WTC11 (cell line): ENCODE measurements around the gene PBRM1. TPM values are rescaled to one million over a fixed set of nuclear protein-coding genes. Genes with fewer than 3 reads are reported as not detected.

Experiments
- ATAC-seq: fragments of 200-7000 bp; cut with Tn5 transposase; 2 replicates; pipeline ENCODE4 v1.10.0; 2021; ENCODE audit warnings: mild to moderate bottlenecking, moderate library complexity
- CTCF ChIA-PET: fragments of 300-600 bp; sonication (Branson Sonifier 250); formaldehyde crosslinking; loops from one replicate; lab custom pipeline; 2021; ENCODE audit warnings: antibody characterized with exemption; lab: Charles Lee
- POLR2A ChIA-PET: fragments of 350-600 bp; sonication (Branson Sonifier 250); formaldehyde crosslinking; loops from one replicate; lab custom pipeline; 2021; ENCODE audit warnings: antibody characterized with exemption; lab: Charles Lee
- DNase-seq: peaks from one replicate; pipeline ENCODE4 v3.0.0; 2021; ENCODE audit warnings: low spot score
- H3K27ac Mint-ChIP-seq: 2 replicates; pipeline ENCODE4 v1.8.0; 2021; ENCODE audit warnings: mixed read lengths
- H3K27me3 Mint-ChIP-seq: 2 replicates; pipeline ENCODE4 v1.8.0; 2021; ENCODE audit warnings: low read depth, mild to moderate bottlenecking, moderate library complexity, mixed read lengths
- H3K36me3 Mint-ChIP-seq: 2 replicates; pipeline ENCODE4 v1.8.0; 2021; ENCODE audit warnings: mixed read lengths
- H3K4me1 Mint-ChIP-seq: 2 replicates; pipeline ENCODE4 v1.8.0; 2022; ENCODE audit warnings: mixed read lengths
- H3K4me3 Mint-ChIP-seq: 2 replicates; pipeline ENCODE4 v1.8.0; 2021; ENCODE audit warnings: mild to moderate bottlenecking, moderate library complexity, mixed read lengths
- H3K9me3 Mint-ChIP-seq: 2 replicates; pipeline ENCODE4 v1.8.0; 2021; ENCODE audit warnings: mixed read lengths
- FOXP1 ChIP-seq: sonication (generic); formaldehyde crosslinking; IDR thresholded peaks from 2 replicates; pipeline ENCODE4 v1.8.0; 2022; ENCODE audit warnings: missing genetic modification reagents, mild to moderate bottlenecking, moderate library complexity, borderline replicate concordance
- MYBL2 ChIP-seq: sonication (generic); formaldehyde crosslinking; IDR thresholded peaks from 2 replicates; pipeline ENCODE4 v1.8.1; 2023; ENCODE audit warnings: mild to moderate bottlenecking, moderate library complexity, missing genetic modification reagents
- NFATC4 ChIP-seq: fragments of 250-450 bp; sonication (Bioruptor Pico); IDR thresholded peaks from 2 replicates; pipeline ENCODE4 v1.9.0; 2021; ENCODE audit warnings: mild to moderate bottlenecking
- NFE2L1 ChIP-seq: sonication (generic); formaldehyde crosslinking; IDR thresholded peaks from 2 replicates; pipeline ENCODE4 v1.8.1; 2023; ENCODE audit warnings: missing genetic modification reagents
- RORB ChIP-seq: fragments of 250-450 bp; sonication (Bioruptor Pico); IDR thresholded peaks from 2 replicates; pipeline ENCODE4 v1.9.0; 2021; ENCODE audit warnings: mild to moderate bottlenecking
- TEAD1 ChIP-seq: sonication (generic); formaldehyde crosslinking; IDR thresholded peaks from 2 replicates; pipeline ENCODE4 v1.8.0; 2022; ENCODE audit warnings: mild to moderate bottlenecking, missing genetic modification reagents
- TEAD4 ChIP-seq: sonication (generic); formaldehyde crosslinking; IDR thresholded peaks from 2 replicates; pipeline ENCODE4 v1.8.0; 2022; ENCODE audit warnings: mild to moderate bottlenecking, missing genetic modification reagents
- total RNA-seq: library from RNA; stranded (reverse); gene quantifications from 3 replicates; pipeline ENCODE4 v1.2.3, GENCODE V29; 2021
- TF ChIP-seq, protein P1 (sequence below): sonication (generic); formaldehyde crosslinking; IDR thresholded peaks from 2 replicates; pipeline ENCODE4 v1.8.1; 2023; ENCODE audit warnings: mild to moderate bottlenecking, missing genetic modification reagents, borderline replicate concordance
- TF ChIP-seq, protein P2 (sequence below): fragments of 250-450 bp; sonication (Bioruptor Pico); IDR thresholded peaks from 2 replicates; pipeline ENCODE4 v1.9.0; 2021; ENCODE audit warnings: mild to moderate bottlenecking, borderline replicate concordance
- TF ChIP-seq, protein P3 (sequence below): fragments of 250-450 bp; sonication (Bioruptor Pico); IDR thresholded peaks from 2 replicates; pipeline ENCODE4 v1.9.0; 2021; ENCODE audit warnings: mild to moderate bottlenecking

The PBRM1 gene
- total RNA-seq, 1 experiment from 2014 or later: 48.8 TPM

DNA sequence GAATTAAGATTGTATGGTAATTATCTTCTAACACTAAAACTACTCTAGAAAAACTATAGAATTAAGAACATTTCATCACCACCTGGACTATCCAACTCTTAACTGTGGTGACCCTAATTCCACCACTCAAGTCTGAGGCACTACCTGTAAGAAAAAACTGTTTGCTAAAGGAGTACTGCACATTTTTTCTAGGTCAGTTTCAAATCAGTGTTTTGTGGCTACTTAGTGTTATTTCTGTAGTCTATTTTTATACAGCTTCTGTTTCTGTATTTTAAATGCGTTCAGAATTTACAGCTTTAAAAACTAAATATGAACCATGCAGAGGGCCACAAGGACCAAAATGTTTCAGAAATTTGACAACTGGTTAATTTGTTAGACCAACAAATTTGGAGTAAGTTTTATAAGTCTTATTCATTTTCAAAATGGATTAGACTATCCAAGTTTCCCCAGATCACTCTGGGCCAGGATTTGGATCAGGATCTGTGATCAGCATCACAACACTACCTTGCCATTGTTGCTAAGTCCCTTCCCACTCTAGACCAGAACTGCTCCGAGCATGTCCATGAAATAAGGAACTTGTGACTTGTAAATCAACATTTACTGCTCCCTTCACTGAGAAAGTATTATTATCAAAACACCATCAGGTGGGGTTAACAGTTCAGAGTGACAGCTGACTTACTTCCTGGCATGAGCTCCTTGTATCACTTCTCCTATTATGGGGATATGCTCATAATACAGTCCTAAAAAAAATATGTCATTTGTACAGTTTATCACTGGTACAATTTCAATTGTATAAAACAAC, 11.3 kb upstream of the PBRM1 start:
- no peaks in the 10 kb centered on the region for H3K9me3 Mint-ChIP-seq
- H3K36me3 Mint-ChIP-seq: peaks cover 52% of the 10 kb centered on the region
- H3K27ac Mint-ChIP-seq: no peak overlapping the region; the same call in 1 of the 2 replicates
- no peaks in the 10 kb centered on the region for H3K27me3 Mint-ChIP-seq
- DNase-seq (no peak), ATAC-seq (no peak; the same call in 1 of the 2 replicates)
- CTCF ChIA-PET: no interaction called here
- POLR2A ChIA-PET: interaction anchor here (1.4 kb wide), 1 partner anchor 9 kb away, joined by 5 read pairs; the partner anchor contains the start of genes GLT8D1 and SPCS1
- TF ChIP-seq, protein P1, sequence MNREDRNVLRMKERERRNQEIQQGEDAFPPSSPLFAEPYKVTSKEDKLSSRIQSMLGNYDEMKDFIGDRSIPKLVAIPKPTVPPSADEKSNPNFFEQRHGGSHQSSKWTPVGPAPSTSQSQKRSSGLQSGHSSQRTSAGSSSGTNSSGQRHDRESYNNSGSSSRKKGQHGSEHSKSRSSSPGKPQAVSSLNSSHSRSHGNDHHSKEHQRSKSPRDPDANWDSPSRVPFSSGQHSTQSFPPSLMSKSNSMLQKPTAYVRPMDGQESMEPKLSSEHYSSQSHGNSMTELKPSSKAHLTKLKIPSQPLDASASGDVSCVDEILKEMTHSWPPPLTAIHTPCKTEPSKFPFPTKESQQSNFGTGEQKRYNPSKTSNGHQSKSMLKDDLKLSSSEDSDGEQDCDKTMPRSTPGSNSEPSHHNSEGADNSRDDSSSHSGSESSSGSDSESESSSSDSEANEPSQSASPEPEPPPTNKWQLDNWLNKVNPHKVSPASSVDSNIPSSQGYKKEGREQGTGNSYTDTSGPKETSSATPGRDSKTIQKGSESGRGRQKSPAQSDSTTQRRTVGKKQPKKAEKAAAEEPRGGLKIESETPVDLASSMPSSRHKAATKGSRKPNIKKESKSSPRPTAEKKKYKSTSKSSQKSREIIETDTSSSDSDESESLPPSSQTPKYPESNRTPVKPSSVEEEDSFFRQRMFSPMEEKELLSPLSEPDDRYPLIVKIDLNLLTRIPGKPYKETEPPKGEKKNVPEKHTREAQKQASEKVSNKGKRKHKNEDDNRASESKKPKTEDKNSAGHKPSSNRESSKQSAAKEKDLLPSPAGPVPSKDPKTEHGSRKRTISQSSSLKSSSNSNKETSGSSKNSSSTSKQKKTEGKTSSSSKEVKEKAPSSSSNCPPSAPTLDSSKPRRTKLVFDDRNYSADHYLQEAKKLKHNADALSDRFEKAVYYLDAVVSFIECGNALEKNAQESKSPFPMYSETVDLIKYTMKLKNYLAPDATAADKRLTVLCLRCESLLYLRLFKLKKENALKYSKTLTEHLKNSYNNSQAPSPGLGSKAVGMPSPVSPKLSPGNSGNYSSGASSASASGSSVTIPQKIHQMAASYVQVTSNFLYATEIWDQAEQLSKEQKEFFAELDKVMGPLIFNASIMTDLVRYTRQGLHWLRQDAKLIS (CRISPR knock-in tag): no peak
- TF ChIP-seq NFE2L1 (no peak), TEAD4 (CRISPR knock-in tag) (no peak), MYBL2 (no peak)
- TF ChIP-seq, protein P2, sequence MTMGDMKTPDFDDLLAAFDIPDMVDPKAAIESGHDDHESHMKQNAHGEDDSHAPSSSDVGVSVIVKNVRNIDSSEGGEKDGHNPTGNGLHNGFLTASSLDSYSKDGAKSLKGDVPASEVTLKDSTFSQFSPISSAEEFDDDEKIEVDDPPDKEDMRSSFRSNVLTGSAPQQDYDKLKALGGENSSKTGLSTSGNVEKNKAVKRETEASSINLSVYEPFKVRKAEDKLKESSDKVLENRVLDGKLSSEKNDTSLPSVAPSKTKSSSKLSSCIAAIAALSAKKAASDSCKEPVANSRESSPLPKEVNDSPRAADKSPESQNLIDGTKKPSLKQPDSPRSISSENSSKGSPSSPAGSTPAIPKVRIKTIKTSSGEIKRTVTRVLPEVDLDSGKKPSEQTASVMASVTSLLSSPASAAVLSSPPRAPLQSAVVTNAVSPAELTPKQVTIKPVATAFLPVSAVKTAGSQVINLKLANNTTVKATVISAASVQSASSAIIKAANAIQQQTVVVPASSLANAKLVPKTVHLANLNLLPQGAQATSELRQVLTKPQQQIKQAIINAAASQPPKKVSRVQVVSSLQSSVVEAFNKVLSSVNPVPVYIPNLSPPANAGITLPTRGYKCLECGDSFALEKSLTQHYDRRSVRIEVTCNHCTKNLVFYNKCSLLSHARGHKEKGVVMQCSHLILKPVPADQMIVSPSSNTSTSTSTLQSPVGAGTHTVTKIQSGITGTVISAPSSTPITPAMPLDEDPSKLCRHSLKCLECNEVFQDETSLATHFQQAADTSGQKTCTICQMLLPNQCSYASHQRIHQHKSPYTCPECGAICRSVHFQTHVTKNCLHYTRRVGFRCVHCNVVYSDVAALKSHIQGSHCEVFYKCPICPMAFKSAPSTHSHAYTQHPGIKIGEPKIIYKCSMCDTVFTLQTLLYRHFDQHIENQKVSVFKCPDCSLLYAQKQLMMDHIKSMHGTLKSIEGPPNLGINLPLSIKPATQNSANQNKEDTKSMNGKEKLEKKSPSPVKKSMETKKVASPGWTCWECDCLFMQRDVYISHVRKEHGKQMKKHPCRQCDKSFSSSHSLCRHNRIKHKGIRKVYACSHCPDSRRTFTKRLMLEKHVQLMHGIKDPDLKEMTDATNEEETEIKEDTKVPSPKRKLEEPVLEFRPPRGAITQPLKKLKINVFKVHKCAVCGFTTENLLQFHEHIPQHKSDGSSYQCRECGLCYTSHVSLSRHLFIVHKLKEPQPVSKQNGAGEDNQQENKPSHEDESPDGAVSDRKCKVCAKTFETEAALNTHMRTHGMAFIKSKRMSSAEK: 0 out of 2 replicates have a peak, but pooled peaks have one; percentile 28
- H3K4me1 Mint-ChIP-seq: no peaks in the 10 kb centered on the region
- H3K4me3 Mint-ChIP-seq: no peak overlapping the region

DNA sequence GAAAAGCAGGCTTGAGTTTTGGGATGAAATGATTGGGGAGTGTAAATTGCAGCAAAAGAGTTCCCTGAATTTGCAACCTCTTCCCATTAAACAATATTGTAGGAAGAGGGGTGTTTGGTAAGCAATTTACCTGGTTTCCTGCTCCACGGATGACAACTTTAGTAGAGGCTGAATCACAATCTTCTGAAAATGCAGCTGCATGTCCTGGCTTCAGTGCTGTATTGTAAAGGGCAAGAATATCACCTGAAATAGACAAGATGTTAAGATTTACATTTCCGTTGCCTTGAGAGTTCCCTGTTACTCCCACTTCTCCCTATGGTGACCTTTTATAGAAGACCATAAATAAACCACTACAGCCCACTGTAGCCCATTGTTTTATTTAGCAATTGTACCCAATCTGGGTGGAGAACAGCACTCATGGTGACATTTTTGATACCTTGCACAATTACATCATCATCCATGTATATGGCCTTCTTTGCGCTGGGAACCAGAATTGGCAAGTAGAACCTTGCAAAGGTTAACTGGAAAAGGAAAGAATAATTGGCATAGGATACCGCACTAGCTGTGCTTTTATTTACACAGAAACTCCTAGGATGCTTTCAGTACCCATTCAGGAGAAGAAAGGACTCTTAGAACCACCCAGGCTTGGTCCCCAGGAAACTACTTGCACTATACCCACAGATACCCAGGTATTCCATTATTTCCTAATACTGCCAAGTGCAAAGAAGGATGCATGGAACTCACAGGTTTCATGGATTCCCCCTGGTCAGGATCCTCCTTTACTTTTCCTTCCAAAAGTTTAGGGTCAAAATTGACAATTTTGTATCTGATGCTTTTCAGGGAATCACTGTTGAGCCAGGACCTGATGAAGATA, 10.3 kb upstream of the PBRM1 start:
- no peaks in the 10 kb centered on the region for H3K9me3 Mint-ChIP-seq
- ChIA-PET POLR2A (interaction anchor here (0.5 to 1.4 kb wide), 2 partner anchors 10 to 70 kb away, joined by 3 to 5 read pairs; partner anchors contain the start of genes GLT8D1 and SPCS1), CTCF (no interaction called here)
- H3K27me3 Mint-ChIP-seq: no peaks in the 10 kb centered on the region
- peaks cover 60% of the 10 kb centered on the region for H3K36me3 Mint-ChIP-seq
- no peak overlapping the region for H3K27ac Mint-ChIP-seq
- no peak for ATAC-seq
- TF ChIP-seq FOXP1 (CRISPR knock-in tag) (no peak), RORB (CRISPR knock-in tag) (no peak), NFATC4 (peak; percentile 15; the same call in 1 of the 2 replicates)
- DNase-seq: no peak
- H3K4me3 Mint-ChIP-seq: no peak overlapping the region
- no peaks in the 10 kb centered on the region for H3K4me1 Mint-ChIP-seq

DNA sequence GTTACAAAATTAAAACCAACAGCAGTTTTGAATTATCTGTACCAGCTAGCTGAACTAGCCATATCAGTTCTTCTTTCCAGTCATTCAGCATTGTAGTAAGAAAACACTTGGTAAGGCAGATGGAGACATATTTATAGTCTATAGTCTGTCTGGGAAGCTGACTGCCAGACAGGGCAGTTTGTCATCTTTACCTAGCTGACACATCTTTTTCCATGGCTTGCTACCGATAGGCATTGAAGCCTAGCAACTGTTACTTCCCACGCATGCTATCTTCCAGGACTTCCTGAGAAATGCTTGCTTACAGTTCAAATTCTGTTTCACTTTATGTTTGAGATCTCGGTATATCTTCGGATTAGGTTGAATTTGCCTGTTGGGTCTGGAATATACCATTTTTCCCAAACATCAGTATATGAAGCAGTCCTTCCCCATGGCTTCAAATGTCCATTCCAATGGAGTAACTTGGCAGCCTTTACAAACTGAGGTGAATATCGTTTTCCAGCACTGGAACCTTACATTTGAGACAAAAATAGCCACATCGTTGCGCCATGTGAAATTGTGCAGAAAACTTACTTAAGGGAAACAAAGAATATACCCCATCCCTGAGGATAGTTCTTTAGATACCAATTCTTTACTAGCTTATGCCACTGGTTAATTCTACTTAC, 8.9 kb upstream of the PBRM1 start:
- POLR2A ChIA-PET: no interaction called here
- Mint-ChIP-seq H3K27me3 (no peaks in the 10 kb centered on the region), H3K4me3 (no peak overlapping the region), H3K36me3 (peaks cover 74% of the 10 kb centered on the region), H3K4me1 (no peaks in the 10 kb centered on the region), H3K27ac (no peak overlapping the region), H3K9me3 (no peaks in the 10 kb centered on the region)
- ATAC-seq (no peak), DNase-seq (no peak)
- CTCF ChIA-PET: no interaction called here
- TF ChIP-seq TEAD1 (CRISPR knock-in tag): no peak
- TF ChIP-seq, protein P3, sequence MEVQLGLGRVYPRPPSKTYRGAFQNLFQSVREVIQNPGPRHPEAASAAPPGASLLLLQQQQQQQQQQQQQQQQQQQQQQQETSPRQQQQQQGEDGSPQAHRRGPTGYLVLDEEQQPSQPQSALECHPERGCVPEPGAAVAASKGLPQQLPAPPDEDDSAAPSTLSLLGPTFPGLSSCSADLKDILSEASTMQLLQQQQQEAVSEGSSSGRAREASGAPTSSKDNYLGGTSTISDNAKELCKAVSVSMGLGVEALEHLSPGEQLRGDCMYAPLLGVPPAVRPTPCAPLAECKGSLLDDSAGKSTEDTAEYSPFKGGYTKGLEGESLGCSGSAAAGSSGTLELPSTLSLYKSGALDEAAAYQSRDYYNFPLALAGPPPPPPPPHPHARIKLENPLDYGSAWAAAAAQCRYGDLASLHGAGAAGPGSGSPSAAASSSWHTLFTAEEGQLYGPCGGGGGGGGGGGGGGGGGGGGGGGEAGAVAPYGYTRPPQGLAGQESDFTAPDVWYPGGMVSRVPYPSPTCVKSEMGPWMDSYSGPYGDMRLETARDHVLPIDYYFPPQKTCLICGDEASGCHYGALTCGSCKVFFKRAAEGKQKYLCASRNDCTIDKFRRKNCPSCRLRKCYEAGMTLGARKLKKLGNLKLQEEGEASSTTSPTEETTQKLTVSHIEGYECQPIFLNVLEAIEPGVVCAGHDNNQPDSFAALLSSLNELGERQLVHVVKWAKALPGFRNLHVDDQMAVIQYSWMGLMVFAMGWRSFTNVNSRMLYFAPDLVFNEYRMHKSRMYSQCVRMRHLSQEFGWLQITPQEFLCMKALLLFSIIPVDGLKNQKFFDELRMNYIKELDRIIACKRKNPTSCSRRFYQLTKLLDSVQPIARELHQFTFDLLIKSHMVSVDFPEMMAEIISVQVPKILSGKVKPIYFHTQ (CRISPR knock-in tag): peak; percentile 37; the same call in 1 of the 2 replicates
- TF ChIP-seq, all 79 proteins: peak for 1
